T-cell (primary cell): ENCODE results near the gene COL4A6. TPM values are rescaled to one million over a fixed set of nuclear protein-coding genes. Genes with fewer than 3 reads are reported as not detected.

Experiments used
- ATAC-seq, 4 experiments: fragments of 200-7000 bp in 3 of 4; fragments of 150-1000 bp in 1 of 4; cut with Tn5 transposase; replicated peaks in 1 of 4; 1 replicate in 3 of 4; 2 replicates in 1 of 4; pipeline ENCODE4 v1.10.0; 2021; ENCODE audit warnings: moderate library complexity in 3 of 4, mild to moderate bottlenecking in 2 of 4, moderate number of reproducible peaks in 1 of 4
- CTCF ChIA-PET, 2 donors: fragments of 300-600 bp; sonication (Branson Sonifier 250); formaldehyde crosslinking; loops; one replicate each; lab custom pipeline; 2022; ENCODE audit warnings: antibody characterized with exemption in 2 of 2; lab: Charles Lee
- POLR2A ChIA-PET, 2 donors: fragments of 300-600 bp; sonication (Branson Sonifier 250); formaldehyde crosslinking; loops; one replicate each; lab custom pipeline; 2022; ENCODE audit warnings: antibody characterized with exemption in 2 of 2; lab: Charles Lee
- DNase-seq, 35 experiments: peaks; one replicate each; pipeline versions ENCODE4 v3.0.0 to v3.0.0-alpha.2; 2013 to 2023
- H3K27ac ChIP-seq: one replicate; pipeline ENCODE4 v1.5.1; 2013; ENCODE audit warnings: low read length
- H3K27me3 ChIP-seq, 2 experiments: replicated peaks in 1 of 2; 1 replicate in 1 of 2; 2 replicates in 1 of 2; pipeline versions ENCODE4 v1.6.1 to v1.7.0; 2013; ENCODE audit warnings: low read length in 1 of 2, mixed read lengths in 1 of 2; ENCODE audit not compliant: control insufficient read depth in 2 of 2, insufficient read depth in 2 of 2; ENCODE audit errors: extremely low read depth in 1 of 2
- H3K36me3 ChIP-seq, 2 donors: 1 replicate in 1 of 2; 2 replicates in 1 of 2; pipeline versions ENCODE4 v1.6.1 to v1.7.0; 2013; ENCODE audit warnings: low read length in 1 of 2; ENCODE audit not compliant: control insufficient read depth in 2 of 2, insufficient read depth in 1 of 2; ENCODE audit errors: extremely low read depth in 1 of 2
- H3K4me1 ChIP-seq, 2 experiments: 1 replicate in 1 of 2; 2 replicates in 1 of 2; pipeline versions ENCODE4 v1.6.1 to v1.7.0; 2013; ENCODE audit warnings: low read length in 2 of 2, mixed read lengths in 1 of 2; ENCODE audit not compliant: insufficient read depth in 2 of 2, control insufficient read depth in 1 of 2; ENCODE audit errors: extremely low read depth in 1 of 2
- H3K4me3 ChIP-seq, 2 donors: 1 replicate in 1 of 2; 2 replicates in 1 of 2; pipeline versions ENCODE4 v1.5.1 to v1.7.0; 2013; ENCODE audit warnings: mild to moderate bottlenecking in 2 of 2, low read length in 1 of 2, moderate library complexity in 1 of 2; ENCODE audit not compliant: control insufficient read depth in 1 of 2; ENCODE audit errors: extremely low read depth in 1 of 2
- H3K9me3 ChIP-seq: 2 replicates; pipeline ENCODE4 v1.7.0; 2013
- H3K27ac Mint-ChIP-seq, 2 donors: one replicate each; pipeline ENCODE4 v1.8.0; 2020 to 2021; ENCODE audit warnings: mild to moderate bottlenecking in 2 of 2, mixed read lengths in 2 of 2
- H3K27me3 Mint-ChIP-seq, 2 donors: one replicate each; pipeline ENCODE4 v1.8.0; 2021 to 2022; ENCODE audit warnings: mixed read lengths in 2 of 2
- H3K36me3 Mint-ChIP-seq: one replicate; pipeline ENCODE4 v1.8.0; 2021; ENCODE audit warnings: mixed read lengths
- H3K4me1 Mint-ChIP-seq, 3 donors: one replicate each; pipeline ENCODE4 v1.8.0; 2020 to 2022; ENCODE audit warnings: mixed read lengths in 3 of 3, mild to moderate bottlenecking in 1 of 3
- H3K4me3 Mint-ChIP-seq, 3 donors: one replicate each; pipeline ENCODE4 v1.8.0; 2020 to 2022; ENCODE audit warnings: mild to moderate bottlenecking in 3 of 3, mixed read lengths in 3 of 3, moderate library complexity in 3 of 3
- H3K9me3 Mint-ChIP-seq, 3 donors: one replicate each; pipeline ENCODE4 v1.8.0; 2020 to 2022; ENCODE audit warnings: mixed read lengths in 3 of 3
- WGBS: methylation state at CpG from one replicate; pipeline ENCODE4 v1.1.5; 2013; ENCODE audit warnings: missing lambda C conversion rate; ENCODE audit not compliant: insufficient coverage; 5-methylcytosine and 5-hydroxymethylcytosine counted together
- total RNA-seq, 35 experiments: library from RNA in 6 of 35; stranded (reverse) in 6 of 35; fragments of 120-200 nt in 1 of 35; gene quantifications; one replicate each; pipeline versions ENCODE4 v1.2.1 to v1.2.4 and lab custom pipeline; 2013 to 2026

The COL4A6 gene
- total RNA-seq, 5 donors from 2014 or later (not counting 1 experiment from before 2014, with no cell fraction given), result 0.03 to 0.22 (median 0.20) TPM; not detected in 2

GRCh38 chrX:108299704-108300103 is 138.5 kb downstream of the COL4A6 start:
- H3K9me3 ChIP-seq, result no peaks in the 10 kb centered on the region
- H3K4me3 ChIP-seq, result no peak overlapping the region
- Mint-ChIP-seq H3K4me3 (no peak overlapping the region), H3K27me3 (peaks cover 5 to 18% of the 10 kb centered on the region in 2 donors), H3K27ac (no peak overlapping the region), H3K9me3 (no peaks in the 10 kb centered on the region), H3K36me3 (no peaks in the 10 kb centered on the region), H3K4me1 (no peaks in the 10 kb centered on the region)
- no peak for ATAC-seq
- H3K27me3 ChIP-seq, result no peaks in the 10 kb centered on the region
- WGBS, result no CpG with 5 or more reads among the region's 1 CpG
- H3K27ac ChIP-seq, result no peak overlapping the region
- DNase-seq, result no peak
- ChIA-PET POLR2A (interaction anchor here in 1 of 2 donors (0.5 kb wide), 1 partner anchor 847 kb away, joined by 7 read pairs; no protein-coding TSS in a partner anchor), CTCF (no interaction called here)
- no peaks in the 10 kb centered on the region for H3K36me3 ChIP-seq
- no peaks in the 10 kb centered on the region for H3K4me1 ChIP-seq

DNA sequence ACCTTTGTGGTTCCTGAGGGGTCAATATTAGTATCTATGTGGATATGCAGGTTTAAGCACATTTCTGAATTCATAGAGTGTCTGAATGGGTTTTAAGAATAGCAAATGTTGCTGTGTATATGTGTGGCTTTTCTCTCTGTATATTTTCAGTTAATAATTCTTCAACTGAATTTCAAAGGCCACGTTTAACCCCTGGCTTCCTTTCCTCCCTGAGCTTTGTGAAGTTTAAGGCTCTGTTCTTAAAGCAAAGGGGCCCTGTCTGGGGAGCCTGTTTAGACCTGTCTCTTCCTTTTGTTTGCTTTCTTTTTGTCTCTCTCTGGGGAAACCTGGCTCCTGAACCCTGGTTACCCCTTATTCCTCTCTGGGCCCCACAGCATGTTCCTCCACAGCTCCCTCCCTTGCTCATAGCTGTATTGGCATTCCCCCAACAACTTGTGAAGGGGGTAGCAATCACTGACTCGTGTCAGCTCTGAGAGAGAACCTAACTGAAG is 139.1 kb downstream of the COL4A6 start:
- Mint-ChIP-seq H3K4me3 (no peak overlapping the region), H3K27me3 (peaks cover 5 to 18% of the 10 kb centered on the region in 2 donors), H3K9me3 (no peaks in the 10 kb centered on the region), H3K36me3 (no peaks in the 10 kb centered on the region), H3K4me1 (no peaks in the 10 kb centered on the region), H3K27ac (no peak overlapping the region)
- Histone ChIP-seq H3K36me3 (no peaks in the 10 kb centered on the region), H3K27me3 (no peaks in the 10 kb centered on the region), H3K4me3 (no peak overlapping the region), H3K27ac (no peak overlapping the region), H3K4me1 (no peaks in the 10 kb centered on the region), H3K9me3 (no peaks in the 10 kb centered on the region)
- ATAC-seq (no peak), DNase-seq (no peak)
- CTCF ChIA-PET, result no interaction called here
- no CpG with 5 or more reads among the region's 2 CpGs for WGBS
- POLR2A ChIA-PET, result no interaction called here

DNA sequence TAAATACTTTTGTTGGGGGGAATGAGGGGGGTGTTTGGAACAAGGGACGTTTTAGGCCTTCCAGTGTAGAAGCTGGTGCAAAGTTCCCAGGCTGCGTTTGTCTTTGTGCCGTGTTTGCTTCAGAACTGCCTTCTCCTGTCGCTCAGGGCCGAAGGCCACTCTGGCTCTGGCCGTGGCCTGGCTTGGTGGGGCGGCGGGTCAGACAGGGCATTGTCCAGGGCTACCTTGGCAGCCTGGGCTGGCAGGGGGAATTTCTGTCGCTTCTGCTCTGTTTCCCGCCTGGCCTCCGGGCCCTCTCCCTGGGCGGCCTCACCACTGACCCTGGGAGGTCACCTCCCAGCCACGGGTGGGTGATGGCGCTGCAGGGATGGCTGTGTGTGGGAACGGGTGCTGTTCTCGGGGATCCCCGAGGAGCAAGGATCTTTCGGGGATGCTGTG is 140.0 kb downstream of the COL4A6 start:
- DNase-seq (no peak), ATAC-seq (no peak)
- Mint-ChIP-seq H3K27ac (no peak overlapping the region), H3K36me3 (no peaks in the 10 kb centered on the region), H3K4me1 (no peaks in the 10 kb centered on the region), H3K27me3 (peaks cover 5 to 15% of the 10 kb centered on the region in 2 donors), H3K4me3 (no peak overlapping the region), H3K9me3 (no peaks in the 10 kb centered on the region)
- no peak overlapping the region for H3K4me3 ChIP-seq
- no peaks in the 10 kb centered on the region for H3K4me1 ChIP-seq
- WGBS, result 83% methylated on average over 5 of the region's 18 CpGs
- ChIA-PET CTCF (no interaction called here), POLR2A (no interaction called here)
- no peaks in the 10 kb centered on the region for H3K9me3 ChIP-seq
- H3K27ac ChIP-seq, result no peak overlapping the region
- H3K27me3 ChIP-seq, result no peaks in the 10 kb centered on the region
- no peaks in the 10 kb centered on the region for H3K36me3 ChIP-seq

DNA sequence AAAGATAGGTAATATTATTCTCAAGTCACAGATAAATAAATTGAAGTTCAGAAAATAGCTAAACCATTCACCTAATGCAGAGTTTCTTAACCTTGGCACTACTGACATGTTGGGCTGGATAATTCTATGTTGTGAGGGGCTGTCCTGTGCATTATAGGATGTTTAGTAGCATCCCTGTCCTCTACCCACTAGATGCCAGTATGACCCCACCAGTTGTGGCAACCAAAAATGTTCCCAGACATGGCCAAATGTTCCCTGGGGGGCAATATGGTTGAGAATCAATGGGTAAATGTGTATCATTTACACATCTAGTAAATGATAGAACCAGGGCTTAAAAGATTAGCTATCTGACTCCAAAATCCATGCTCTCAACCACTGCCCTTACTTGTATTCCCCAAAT is 140.9 kb downstream of the COL4A6 start:
- H3K9me3 ChIP-seq, result no peaks in the 10 kb centered on the region
- no peak overlapping the region for H3K27ac Mint-ChIP-seq
- DNase-seq (no peak), ATAC-seq (no peak)
- H3K4me1 ChIP-seq, result no peaks in the 10 kb centered on the region
- peaks cover 5 to 15% of the 10 kb centered on the region in 2 donors for H3K27me3 Mint-ChIP-seq
- no peaks in the 10 kb centered on the region for H3K9me3 Mint-ChIP-seq
- POLR2A ChIA-PET, result no interaction called here
- H3K27me3 ChIP-seq, result no peaks in the 10 kb centered on the region
- no peaks in the 10 kb centered on the region for H3K4me1 Mint-ChIP-seq
- H3K4me3 ChIP-seq, result no peak overlapping the region
- H3K27ac ChIP-seq, result no peak overlapping the region
- H3K36me3 Mint-ChIP-seq, result no peaks in the 10 kb centered on the region
- CTCF ChIA-PET, result no interaction called here
- no peaks in the 10 kb centered on the region for H3K36me3 ChIP-seq
- H3K4me3 Mint-ChIP-seq, result no peak overlapping the region

DNA sequence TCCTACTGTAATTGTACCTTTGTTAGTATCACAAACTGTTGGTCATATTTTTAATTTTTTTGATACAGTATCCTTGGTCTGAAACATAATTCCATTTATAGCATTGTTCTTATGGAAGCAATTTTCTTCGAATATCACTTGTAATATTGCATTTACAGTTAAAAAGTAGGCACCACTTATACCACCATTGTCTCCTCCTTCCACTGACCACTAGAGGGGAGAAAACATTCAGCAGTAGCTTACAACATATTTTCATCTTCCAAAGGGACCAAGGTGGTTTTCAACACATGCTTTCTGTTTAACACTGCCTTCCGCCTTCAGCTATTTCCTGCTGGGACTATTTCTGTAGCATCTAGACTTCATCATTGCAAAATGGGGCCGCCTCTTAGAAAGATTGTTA is 146.2 kb downstream of the COL4A6 start:
- no peaks in the 10 kb centered on the region for H3K27me3 ChIP-seq
- ChIA-PET CTCF (no interaction called here), POLR2A (no interaction called here)
- H3K36me3 ChIP-seq, result no peaks in the 10 kb centered on the region
- H3K9me3 Mint-ChIP-seq, result no peaks in the 10 kb centered on the region
- no peaks in the 10 kb centered on the region for H3K4me1 Mint-ChIP-seq
- H3K27ac ChIP-seq, result no peak overlapping the region
- H3K4me3 ChIP-seq, result no peak overlapping the region
- no CpG with 5 or more reads among the region's 3 CpGs for WGBS
- no peaks in the 10 kb centered on the region for H3K9me3 ChIP-seq
- H3K4me3 Mint-ChIP-seq, result no peak overlapping the region
- no peaks in the 10 kb centered on the region for H3K36me3 Mint-ChIP-seq
- H3K4me1 ChIP-seq, result no peaks in the 10 kb centered on the region
- ATAC-seq (no peak), DNase-seq (no peak)
- H3K27ac Mint-ChIP-seq, result no peak overlapping the region
- H3K27me3 Mint-ChIP-seq, result peaks cover 3 to 32% of the 10 kb centered on the region in 2 donors

- H3K36me3 Mint-ChIP-seq, result no peaks in the 10 kb centered on the region
- no peaks in the 10 kb centered on the region for H3K4me1 ChIP-seq
- peaks cover 2 to 26% of the 10 kb centered on the region in 2 donors for H3K27me3 Mint-ChIP-seq
- no peaks in the 10 kb centered on the region for H3K9me3 Mint-ChIP-seq
- H3K36me3 ChIP-seq, result no peaks in the 10 kb centered on the region
- ChIA-PET POLR2A (no interaction called here), CTCF (no interaction called here)
- no CpG with 5 or more reads among the region's 2 CpGs for WGBS
- no peak overlapping the region for H3K4me3 ChIP-seq
- H3K27ac ChIP-seq, result no peak overlapping the region
- DNase-seq (no peak), ATAC-seq (no peak)
- H3K9me3 ChIP-seq, result no peaks in the 10 kb centered on the region
- H3K27ac Mint-ChIP-seq, result no peak overlapping the region
- no peak overlapping the region for H3K4me3 Mint-ChIP-seq
- no peaks in the 10 kb centered on the region for H3K27me3 ChIP-seq
- no peaks in the 10 kb centered on the region for H3K4me1 Mint-ChIP-seq
Measured at GRCh38 chrX:108285918-108286317, 152.3 kb downstream of the COL4A6 start.

DNA sequence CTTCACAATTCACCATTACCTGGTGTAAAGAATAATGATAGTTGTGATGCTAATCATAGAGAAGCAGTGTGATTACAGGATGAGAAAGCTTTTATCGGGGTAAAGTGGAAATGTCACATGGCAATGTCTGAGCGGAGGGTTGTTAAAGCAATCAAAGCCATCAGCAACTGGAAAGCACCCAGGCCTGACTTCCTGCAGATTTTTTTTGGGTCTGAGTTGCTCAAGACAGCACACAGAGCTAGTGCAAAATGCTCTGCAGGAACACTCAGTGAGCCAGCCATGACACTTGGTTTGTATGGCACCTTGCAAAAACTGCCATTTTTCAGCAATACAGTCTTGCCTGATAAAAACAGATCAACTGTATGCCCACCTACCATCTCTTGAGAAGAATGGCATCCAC is 152.9 kb downstream of the COL4A6 start:
- 14% methylated on average over 1 of the region's 2 CpGs for WGBS
- no peak for ATAC-seq

More for the DNA sequence above, 152.9 kb downstream of the COL4A6 start:
- no peak overlapping the region for H3K4me3 Mint-ChIP-seq
- POLR2A ChIA-PET, result no interaction called here
- Histone ChIP-seq H3K27me3 (no peaks in the 10 kb centered on the region), H3K36me3 (no peaks in the 10 kb centered on the region), H3K9me3 (no peaks in the 10 kb centered on the region), H3K4me3 (no peak overlapping the region), H3K27ac (no peak overlapping the region), H3K4me1 (no peaks in the 10 kb centered on the region)
- no peak overlapping the region for H3K27ac Mint-ChIP-seq
- no peaks in the 10 kb centered on the region for H3K36me3 Mint-ChIP-seq
- no peaks in the 10 kb centered on the region for H3K4me1 Mint-ChIP-seq
- H3K9me3 Mint-ChIP-seq, result no peaks in the 10 kb centered on the region
- no peak for DNase-seq
- CTCF ChIA-PET, result no interaction called here
- H3K27me3 Mint-ChIP-seq, result peaks cover 2 to 21% of the 10 kb centered on the region in 2 donors
